T-helper 1 cell (primary cell): Measurements from ENCODE around the gene MALT1.
"Not testable (repeated sequence)": the region's sequence is repeated elsewhere in the genome, so short reads cannot be mapped to it uniquely, and the experiment has no call there.

ENCODE experiments used
- DNase-seq, 5 donors: peaks; one replicate each; pipeline ENCODE4 v3.0.0-alpha.2; 2012 to 2020
- total RNA-seq, 4 donors: gene quantifications; one replicate each; lab custom pipeline; 2026; lab: John Stamatoyannopoulos, UW

The MALT1 gene
- total RNA-seq: 238 to 274 (median 251) reads per million in 4 donors

GRCh38 chr18:58671111-58671631, at the start of gene MALT1:
MALT1 (plus strand) TSS chr18:58671465; CDS start chr18:58671644, 179 bp downstream.
- DNase-seq: peak; percentile 91 to 97 (median 92)

GRCh38 chr18:58624011-58624410, 47.3 kb upstream of the MALT1 start:
- no peak for DNase-seq

- DNase-seq: no peak
Observed at GRCh38 chr18:58625839-58626238, 45.4 kb upstream of the MALT1 start.

- no peak for DNase-seq
Observed at GRCh38 chr18:58630071-58630470, 41.2 kb upstream of the MALT1 start.

GRCh38 chr18:58631301-58631700, 40.0 kb upstream of the MALT1 start:
- DNase-seq: no peak

GRCh38 chr18:58632552-58632951, 38.7 kb upstream of the MALT1 start:
- DNase-seq: no peak

- no peak for DNase-seq
Observed at GRCh38 chr18:58633874-58634273, 37.4 kb upstream of the MALT1 start.

GRCh38 chr18:58635891-58636290, 35.4 kb upstream of the MALT1 start:
- peak in 1 of 5 donors; percentile 53 for DNase-seq

GRCh38 chr18:58637197-58637596, 34.1 kb upstream of the MALT1 start:
- DNase-seq: no peak

- no peak for DNase-seq
Observed at GRCh38 chr18:58637946-58638345, 33.3 kb upstream of the MALT1 start.

- DNase-seq: no peak
Observed at GRCh38 chr18:58638441-58638840, 32.8 kb upstream of the MALT1 start.

- no peak for DNase-seq
Observed at GRCh38 chr18:58639237-58639636, 32.0 kb upstream of the MALT1 start.

- no peak for DNase-seq
Observed at GRCh38 chr18:58639751-58640427, 31.4 kb upstream of the MALT1 start.

GRCh38 chr18:58640428-58640805, 30.8 kb upstream of the MALT1 start:
- DNase-seq: no peak

- DNase-seq: no peak
Observed at GRCh38 chr18:58640891-58641610, 30.2 kb upstream of the MALT1 start.

- DNase-seq: not testable (repeated sequence)
Observed at GRCh38 chr18:58643557-58643956, 27.7 kb upstream of the MALT1 start.

GRCh38 chr18:58645398-58645797, 25.9 kb upstream of the MALT1 start:
- DNase-seq: no peak

- DNase-seq: no peak
Observed at GRCh38 chr18:58646334-58646862, 24.9 kb upstream of the MALT1 start.

- peak in 2 of 5 donors; percentile 10 to 78 for DNase-seq
Observed at GRCh38 chr18:58649966-58650816, 21.1 kb upstream of the MALT1 start.

- not testable (repeated sequence) for DNase-seq
Observed at GRCh38 chr18:58650830-58651229, 20.4 kb upstream of the MALT1 start.

- not testable (repeated sequence) for DNase-seq
Observed at GRCh38 chr18:58653144-58653722, 18.0 kb upstream of the MALT1 start.

GRCh38 chr18:58653814-58654509, 17.3 kb upstream of the MALT1 start:
- no peak for DNase-seq
